K562 (cell line): Measurements from ENCODE around the gene ALKBH7. TPM values are rescaled to one million over a fixed set of nuclear protein-coding genes. Genes with fewer than 3 reads are reported as not detected.

Experiments used
- ARID4B ChIP-seq: sonication (generic); formaldehyde crosslinking; IDR thresholded peaks from 2 replicates; pipeline ENCODE4 v1.8.0; 2022; ENCODE audit warnings: mild to moderate bottlenecking, missing genetic modification reagents
- HMG20B ChIP-seq: fragments of 250-450 bp; sonication (Bioruptor Pico); IDR thresholded peaks from 2 replicates; pipeline ENCODE4 v1.5.0; 2021; ENCODE audit warnings: mild to moderate bottlenecking
- ID3 ChIP-seq, 2 experiments: fragments of 250-450 bp in 1 of 2; fragments of 450-650 bp in 1 of 2; sonication (Bioruptor Pico) in 1 of 2; IDR thresholded peaks; 2 replicates each; pipeline versions ENCODE4 v1.6.1 to v1.8.0; 2016 to 2021; ENCODE audit warnings: mild to moderate bottlenecking in 2 of 2, moderate library complexity in 2 of 2, missing compliant biosample characterization in 1 of 2, missing genetic modification characterization in 1 of 2
- NRF1 ChIP-seq, 2 experiments: fragments of 450-650 bp; IDR thresholded peaks in 1 of 2; conservative IDR thresholded peaks in 1 of 2; 2 replicates each; pipeline ENCODE4 v1.6.1; 2014; ENCODE audit warnings: mild to moderate bottlenecking in 2 of 2
- RB1 ChIP-seq: fragments of 450-650 bp; IDR thresholded peaks from 2 replicates; pipeline ENCODE4 v1.6.1; 2017; ENCODE audit warnings: low read depth, mild to moderate bottlenecking
- REST ChIP-seq, 2 experiments: fragments of 450-650 bp; formaldehyde crosslinking in 1 of 2; IDR thresholded peaks; 2 replicates each; pipeline versions ENCODE4 v1.4.0 to v1.6.1; 2014 to 2020; ENCODE audit warnings: mild to moderate bottlenecking in 2 of 2, borderline replicate concordance in 1 of 2, low read depth in 1 of 2
- SMAD3 ChIP-seq: fragments of 450-650 bp; formaldehyde crosslinking; conservative IDR thresholded peaks from 2 replicates; pipeline ENCODE4 v1.4.0; 2020; ENCODE audit warnings: mild to moderate bottlenecking
- TAF1 ChIP-seq: IDR thresholded peaks from 2 replicates; pipeline ENCODE4 v1.6.1; 2011; ENCODE audit warnings: mild to moderate bottlenecking, low read length, moderate library complexity; ENCODE audit not compliant: insufficient read depth, control insufficient read depth, severe bottlenecking; ENCODE audit errors: extremely low read depth
- THRB ChIP-seq: fragments of 450-650 bp; formaldehyde crosslinking; conservative IDR thresholded peaks from 2 replicates; pipeline ENCODE4 v1.4.0; 2022; ENCODE audit warnings: mild to moderate bottlenecking, missing genetic modification characterization
- ZNF140 ChIP-seq: fragments of 250-450 bp; sonication (Bioruptor Pico); IDR thresholded peaks from 2 replicates; pipeline ENCODE4 v1.8.0; 2021; ENCODE audit warnings: moderate library complexity, mild to moderate bottlenecking, inconsistent platforms
- polyA plus RNA-seq, 8 experiments: library from polyadenylated mRNA; depleted of rRNA in 4 of 8; stranded (reverse) in 5 of 8; unstranded in 3 of 8; fragments of >200 nt; fragmentation: Nextera tagmentation in 2 of 8; fragmentation: Illumina TruSeq in 1 of 8; extraction: Ambion mirVana in 2 of 8; extraction: Trizol in 1 of 8; gene quantifications; 2 replicates each; pipeline versions ENCODE4 v1.2.1 to v1.2.3, GENCODE V29; 2011 to 2014; ENCODE audit warnings: inconsistent platforms in 1 of 8, missing spikeins in 1 of 8
- total RNA-seq, 7 experiments: library from RNA; depleted of rRNA in 6 of 7; stranded (reverse); fragments of >200 nt in 6 of 7; fragmentation: Illumina TruSeq in 2 of 7; extraction: Trizol in 2 of 7; gene quantifications; 2 replicates each; pipeline versions ENCODE4 v1.2.1 to v1.2.3, GENCODE V29; 2011 to 2021; ENCODE audit warnings: low replicate concordance in 1 of 7

ALKBH7 gene
- total and polyA plus RNA-seq, 9 of the 15 experiments (the other 6 are each of a cell fraction or from before 2014, with no cell fraction given), result 0.69 to 94.8 (median 17.6) TPM

GRCh38 chr19:6393074-6393982 is 20.7 kb downstream of the ALKBH7 start, which contains the start of gene GTF2F1 (continued):
- TF ChIP-seq REST (IDR thresholded peaks at IDR 0.05; ENCODE audit: borderline replicate concordance), result no peak
- TF ChIP-seq REST (CRISPR knock-in tag; IDR thresholded peaks at IDR 0.05; ENCODE audit: low read depth), result peak; percentile 46; the same call in 1 of the 2 replicates
- TF ChIP-seq ARID4B (CRISPR knock-in tag), result peak; percentile 91
- TF ChIP-seq THRB (CRISPR knock-in tag), result no peak
- TF ChIP-seq ID3 (CRISPR knock-in tag; IDR thresholded peaks at IDR 0.05), result no peak
- no peak; the same call in 1 of the 2 replicates for TF ChIP-seq ID3 (tag; IDR thresholded peaks at IDR 0.05)
- peak; percentile 45 for TF ChIP-seq TAF1
- TF ChIP-seq NRF1 (conservative IDR thresholded peaks at IDR 0.05 in 1 of 2, IDR thresholded peaks at IDR 0.05 in 1 of 2), result peak; percentile 95 to 96
- TF ChIP-seq SMAD3 (CRISPR knock-in tag), result no peak
- TF ChIP-seq ZNF140 (CRISPR knock-in tag), result no peak
- no peak for TF ChIP-seq HMG20B (CRISPR knock-in tag)
- peak; percentile 44; the same call in 1 of the 2 replicates for TF ChIP-seq RB1
